Caco-2 (cell line): ENCODE data around the gene CAMSAP3. TPM values are rescaled to one million over a fixed set of nuclear protein-coding genes. Genes with fewer than 3 reads are reported as not detected.

ENCODE experiments used
- BruUV-seq: library from RNA; stranded (reverse); fragments of 400-500 nt; replicated peaks from 2 replicates; lab custom pipeline; 2021; lab: Mats Ljungman, UMichigan
- CTCF ChIA-PET: fragments of 300-600 bp; sonication (Branson Sonifier 250); formaldehyde crosslinking; loops from one replicate; lab custom pipeline; 2022; ENCODE audit warnings: antibody characterized with exemption; lab: Charles Lee
- POLR2A ChIA-PET: fragments of 300-600 bp; sonication (Branson Sonifier 250); formaldehyde crosslinking; loops from one replicate; lab custom pipeline; 2022; ENCODE audit warnings: antibody characterized with exemption; lab: Charles Lee
- DNase-seq, 2 experiments: peaks; one replicate each; pipeline versions ENCODE4 v3.0.0 to v3.0.0-alpha.2; 2020 to 2022
- H3K27me3 ChIP-seq: replicated peaks from 2 replicates; pipeline ENCODE4 v1.6.0; 2011; ENCODE audit warnings: low read length; ENCODE audit not compliant: control insufficient read depth, insufficient read depth
- H3K36me3 ChIP-seq: 2 replicates; pipeline ENCODE4 v1.5.1; 2011; ENCODE audit warnings: low read length; ENCODE audit not compliant: control insufficient read depth, insufficient read depth
- H3K4me1 ChIP-seq: fragments of 250-450 bp; sonication (Bioruptor Pico); 2 replicates; pipeline ENCODE4 v1.5.1; 2020; ENCODE audit warnings: mild to moderate bottlenecking
- H3K4me3 ChIP-seq: 2 replicates; pipeline ENCODE4 v1.5.1; 2011; ENCODE audit warnings: low read depth, mild to moderate bottlenecking, control low read depth, low read length
- H3K9me3 ChIP-seq: fragments of 250-450 bp; sonication (Bioruptor Pico); 2 replicates; pipeline ENCODE4 v1.5.1; 2020; ENCODE audit warnings: mild to moderate bottlenecking, moderate library complexity
- H3K27ac Mint-ChIP-seq: one replicate; pipeline ENCODE4 v1.8.0; 2022; ENCODE audit warnings: mixed read lengths; ENCODE audit not compliant: unreplicated experiment
- H3K27me3 Mint-ChIP-seq: one replicate; pipeline ENCODE4 v1.8.0; 2022; ENCODE audit warnings: mixed read lengths; ENCODE audit not compliant: insufficient read depth, unreplicated experiment
- H3K36me3 Mint-ChIP-seq: one replicate; pipeline ENCODE4 v1.8.0; 2022; ENCODE audit warnings: mild to moderate bottlenecking, mixed read lengths; ENCODE audit not compliant: insufficient read depth, unreplicated experiment
- H3K4me1 Mint-ChIP-seq: one replicate; pipeline ENCODE4 v1.8.0; 2022; ENCODE audit warnings: low read depth, mixed read lengths; ENCODE audit not compliant: unreplicated experiment
- H3K4me3 Mint-ChIP-seq: one replicate; pipeline ENCODE4 v1.8.0; 2022; ENCODE audit warnings: mild to moderate bottlenecking, moderate library complexity, mixed read lengths; ENCODE audit not compliant: unreplicated experiment
- H3K9me3 Mint-ChIP-seq: one replicate; pipeline ENCODE4 v1.8.0; 2022; ENCODE audit warnings: mixed read lengths; ENCODE audit not compliant: unreplicated experiment
- intact Hi-C: fragments of 100-400 bp; cut with micrococcal nuclease; formaldehyde crosslinking; loops from one replicate; pipeline ENCODE4 v1.10.0; 2022; ENCODE audit not compliant: unreplicated experiment
- total RNA-seq: library from RNA; stranded (reverse); gene quantifications from 2 replicates; pipeline ENCODE4 v1.2.3, GENCODE V29; 2022
- TF ChIP-seq, protein P1 (sequence below), 2 experiments: fragments of 200-600 bp in 1 of 2; IDR thresholded peaks; 1 replicate in 1 of 2; 2 replicates in 1 of 2; pipeline versions ENCODE4 v1.5.1 to v1.8.0; 2011 to 2022; ENCODE audit warnings: antibody characterized with exemption in 1 of 2, control low read depth in 1 of 2, inconsistent platforms in 1 of 2, low read depth in 1 of 2, low read length in 1 of 2, mild to moderate bottlenecking in 1 of 2, moderate library complexity in 1 of 2; ENCODE audit not compliant: insufficient read depth in 1 of 2, severe bottlenecking in 1 of 2, unreplicated experiment in 1 of 2

Gene CAMSAP3
- total RNA-seq, 1 experiment from 2014 or later, result 60.5 TPM

DNA sequence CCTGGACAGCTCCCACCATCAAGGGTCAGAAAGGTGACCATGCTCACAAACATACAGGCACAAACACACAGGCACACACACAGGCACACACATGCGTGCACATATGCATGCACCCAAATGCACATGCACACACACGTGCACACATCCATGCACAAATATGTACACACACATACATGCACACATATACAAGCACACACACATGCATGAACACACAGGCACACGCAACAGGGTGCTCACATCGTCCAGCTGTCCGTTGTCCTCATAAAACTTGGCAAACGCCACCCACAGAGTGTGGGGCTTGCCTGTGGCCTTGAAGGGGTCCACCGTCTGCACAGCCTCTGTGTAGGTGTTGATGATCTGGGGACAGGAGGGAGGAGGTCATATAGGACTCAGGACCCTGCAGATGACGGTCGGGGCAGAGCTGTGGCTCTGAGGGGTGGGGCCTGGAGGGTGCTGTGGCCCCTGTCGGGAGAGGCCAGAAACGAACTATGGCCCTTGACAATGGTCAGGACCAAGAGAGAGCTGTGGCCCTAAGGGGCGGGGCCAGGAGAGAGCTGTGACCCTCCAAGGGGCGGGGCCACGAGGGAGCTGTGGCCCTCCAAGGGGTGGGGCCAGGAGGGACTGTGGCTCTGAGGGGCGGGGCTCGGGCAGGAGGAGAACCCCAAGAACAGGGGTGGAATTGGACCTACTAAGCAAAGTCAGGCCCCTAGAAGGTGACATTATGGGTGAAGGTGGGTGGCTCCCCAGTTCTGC, 27.4 kb downstream of the CAMSAP3 start:
- no TSS peak for BruUV-seq
- Mint-ChIP-seq H3K9me3 (no peaks in the 10 kb centered on the region), H3K36me3 (peaks cover 60% of the 10 kb centered on the region), H3K4me1 (no peaks in the 10 kb centered on the region), H3K27me3 (no peaks in the 10 kb centered on the region), H3K4me3 (no peak overlapping the region), H3K27ac (no peak overlapping the region)
- no peaks in the 10 kb centered on the region; the same call in 1 of the 2 replicates for H3K36me3 ChIP-seq
- ChIA-PET POLR2A (interaction anchor here (0.6 kb wide), 1 partner anchor 34 kb away, joined by 4 read pairs; no protein-coding TSS in a partner anchor), CTCF (interaction anchor here (1.1 kb wide), 1 partner anchor 55 kb away, joined by 4 read pairs; no protein-coding TSS in a partner anchor)
- no peaks in the 10 kb centered on the region for H3K9me3 ChIP-seq
- peak in 1 of 2 experiments; percentile 33 for DNase-seq
- no peaks in the 10 kb centered on the region for H3K27me3 ChIP-seq
- no peaks in the 10 kb centered on the region for H3K4me1 ChIP-seq
- intact Hi-C loops, result no loop called here
- no peak overlapping the region for H3K4me3 ChIP-seq
- TF ChIP-seq, protein P1, sequence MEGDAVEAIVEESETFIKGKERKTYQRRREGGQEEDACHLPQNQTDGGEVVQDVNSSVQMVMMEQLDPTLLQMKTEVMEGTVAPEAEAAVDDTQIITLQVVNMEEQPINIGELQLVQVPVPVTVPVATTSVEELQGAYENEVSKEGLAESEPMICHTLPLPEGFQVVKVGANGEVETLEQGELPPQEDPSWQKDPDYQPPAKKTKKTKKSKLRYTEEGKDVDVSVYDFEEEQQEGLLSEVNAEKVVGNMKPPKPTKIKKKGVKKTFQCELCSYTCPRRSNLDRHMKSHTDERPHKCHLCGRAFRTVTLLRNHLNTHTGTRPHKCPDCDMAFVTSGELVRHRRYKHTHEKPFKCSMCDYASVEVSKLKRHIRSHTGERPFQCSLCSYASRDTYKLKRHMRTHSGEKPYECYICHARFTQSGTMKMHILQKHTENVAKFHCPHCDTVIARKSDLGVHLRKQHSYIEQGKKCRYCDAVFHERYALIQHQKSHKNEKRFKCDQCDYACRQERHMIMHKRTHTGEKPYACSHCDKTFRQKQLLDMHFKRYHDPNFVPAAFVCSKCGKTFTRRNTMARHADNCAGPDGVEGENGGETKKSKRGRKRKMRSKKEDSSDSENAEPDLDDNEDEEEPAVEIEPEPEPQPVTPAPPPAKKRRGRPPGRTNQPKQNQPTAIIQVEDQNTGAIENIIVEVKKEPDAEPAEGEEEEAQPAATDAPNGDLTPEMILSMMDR (IDR thresholded peaks at IDR 0.05; ENCODE audit: insufficient read depth in 1 of 2, low read depth in 1 of 2, low read length in 1 of 2, severe bottlenecking in 1 of 2, unreplicated experiment in 1 of 2), result no peak

DNA sequence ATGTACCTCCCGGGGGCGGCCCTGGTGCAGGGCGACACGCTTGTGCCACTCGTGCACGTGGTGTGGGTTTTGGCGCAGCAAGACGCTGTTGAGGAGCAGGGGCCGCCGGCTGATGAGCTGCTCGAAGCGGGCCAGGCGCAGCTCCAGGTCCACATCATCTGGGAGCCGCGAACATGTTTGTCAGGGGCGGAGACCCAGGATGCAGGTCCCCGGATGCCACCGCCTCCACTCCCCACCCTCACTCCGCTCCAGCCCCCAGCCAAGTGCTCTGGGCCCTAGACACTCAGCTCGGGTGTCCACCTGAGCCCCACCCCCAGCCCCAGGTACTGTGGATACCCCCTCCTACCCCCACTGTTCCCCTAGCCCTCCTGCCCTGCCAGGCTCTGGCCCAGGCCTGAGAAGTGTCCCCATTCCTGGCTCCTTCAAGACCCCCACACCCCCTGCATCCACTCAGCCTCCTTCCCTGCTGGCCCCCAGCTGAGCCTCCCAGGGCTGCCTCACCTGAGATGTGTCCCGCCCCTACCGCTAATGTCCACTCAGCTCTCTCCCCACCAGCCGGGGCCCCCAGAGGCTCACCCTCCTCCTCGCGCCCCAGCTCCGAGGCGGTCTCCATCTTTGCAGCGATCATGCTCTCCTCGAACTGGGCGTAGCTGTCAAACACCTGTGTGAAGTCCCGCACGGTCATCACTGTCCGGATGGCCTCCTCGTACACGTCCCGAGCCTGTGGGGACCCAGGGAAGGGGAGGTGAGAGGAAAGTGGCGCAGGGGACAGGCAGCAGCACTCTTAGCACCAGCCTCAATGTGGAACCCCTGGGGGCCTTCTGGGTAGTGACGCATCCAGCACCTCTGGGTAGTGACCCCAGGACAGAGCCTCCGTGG, 28.3 kb downstream of the CAMSAP3 start:
- TF ChIP-seq, protein P1 (IDR thresholded peaks at IDR 0.05; ENCODE audit: insufficient read depth in 1 of 2, low read depth in 1 of 2, low read length in 1 of 2, severe bottlenecking in 1 of 2, unreplicated experiment in 1 of 2), result no peak
- POLR2A ChIA-PET, result interaction anchor here (0.6 kb wide), 1 partner anchor 33 kb away, joined by 4 read pairs; no protein-coding TSS in a partner anchor
- no peak for DNase-seq
- Histone ChIP-seq H3K4me1 (no peaks in the 10 kb centered on the region; the same call in 1 of the 2 replicates), H3K9me3 (no peaks in the 10 kb centered on the region), H3K27me3 (no peaks in the 10 kb centered on the region), H3K36me3 (no peaks in the 10 kb centered on the region; the same call in 1 of the 2 replicates), H3K4me3 (no peak overlapping the region)
- CTCF ChIA-PET, result interaction anchor here (1.1 kb wide), 1 partner anchor 55 kb away, joined by 4 read pairs; no protein-coding TSS in a partner anchor
- no peak overlapping the region for H3K4me3 Mint-ChIP-seq
- no peaks in the 10 kb centered on the region for H3K9me3 Mint-ChIP-seq
- H3K36me3 Mint-ChIP-seq, result peaks cover 51% of the 10 kb centered on the region
- BruUV-seq, result no TSS peak
- no peak overlapping the region for H3K27ac Mint-ChIP-seq
- intact Hi-C loops, result no loop called here
- H3K4me1 Mint-ChIP-seq, result peaks cover 7% of the 10 kb centered on the region
- no peaks in the 10 kb centered on the region for H3K27me3 Mint-ChIP-seq

DNA sequence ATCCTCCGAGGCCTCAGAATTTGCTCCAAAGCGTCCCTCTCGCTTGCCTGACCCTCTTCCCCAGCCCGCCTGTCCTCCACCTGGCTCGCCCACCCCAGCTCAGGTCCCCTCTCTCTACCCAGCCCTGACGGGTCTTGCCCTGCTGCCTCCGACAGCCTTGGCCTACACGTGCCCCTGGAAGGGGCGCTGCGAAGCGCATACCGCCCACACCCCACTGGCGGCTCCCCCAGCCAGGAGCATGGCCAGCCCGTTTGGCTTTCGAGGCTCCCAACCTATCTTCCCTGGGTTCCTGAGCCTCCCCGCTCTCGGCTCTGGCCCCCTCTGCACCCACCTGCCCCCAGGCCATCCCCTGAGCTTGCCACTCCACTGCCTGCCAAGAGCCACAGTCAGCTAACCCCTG, 29.1 kb downstream of the CAMSAP3 start:
- intact Hi-C loops, result no loop called here
- DNase-seq, result no peak
- no peaks in the 10 kb centered on the region; the same call in 1 of the 2 replicates for H3K36me3 ChIP-seq
- H3K4me3 Mint-ChIP-seq, result no peak overlapping the region
- H3K27me3 ChIP-seq, result no peaks in the 10 kb centered on the region
- TF ChIP-seq, protein P1 (IDR thresholded peaks at IDR 0.05; ENCODE audit: insufficient read depth in 1 of 2, low read depth in 1 of 2, low read length in 1 of 2, severe bottlenecking in 1 of 2, unreplicated experiment in 1 of 2), result no peak
- H3K27ac Mint-ChIP-seq, result no peak overlapping the region
- no peak overlapping the region for H3K4me3 ChIP-seq
- peaks cover 52% of the 10 kb centered on the region for H3K36me3 Mint-ChIP-seq
- ChIA-PET POLR2A (no interaction called here), CTCF (no interaction called here)
- peaks cover 7% of the 10 kb centered on the region for H3K4me1 Mint-ChIP-seq
- H3K9me3 Mint-ChIP-seq, result no peaks in the 10 kb centered on the region
- no TSS peak for BruUV-seq
- no peaks in the 10 kb centered on the region; the same call in 1 of the 2 replicates for H3K4me1 ChIP-seq
- H3K27me3 Mint-ChIP-seq, result no peaks in the 10 kb centered on the region
- no peaks in the 10 kb centered on the region for H3K9me3 ChIP-seq
